NCI-H187 treated with DMSO at 0.1 percent for 48 hours (cell line): ENCODE results near the gene CRYBB1.
A peak's percentile ranks its signal among the peaks of the same experiment; 100 is the strongest.

Experiments used
- DNase-seq: peaks from one replicate; lab custom pipeline; 2025; lab: John Stamatoyannopoulos, UW

CRYBB1 gene

GRCh38 chr22:26617271-26618199, at the start of gene CRYBB1:
TSS of gene CRYBB1 (minus strand) at chr22:26618027. CDS start at chr22:26616319, 1,708 bp downstream.
- no peak for DNase-seq

GRCh38 chr22:26667140-26667539, 49.3 kb upstream of the CRYBB1 start:
- DNase-seq = no peak

GRCh38 chr22:26665813-26666231, 48.0 kb upstream of the CRYBB1 start:
- no peak for DNase-seq

- DNase-seq = no peak
These were observed 45.6 kb upstream of the CRYBB1 start for GRCh38 chr22:26663374-26663923.

GRCh38 chr22:26662160-26662559, 44.3 kb upstream of the CRYBB1 start:
- DNase-seq = no peak

GRCh38 chr22:26660961-26661578, 43.2 kb upstream of the CRYBB1 start:
- no peak for DNase-seq

- DNase-seq = no peak
These were observed 42.5 kb upstream of the CRYBB1 start for GRCh38 chr22:26660356-26660755.

- DNase-seq = peak; percentile 38
These were observed 41.0 kb upstream of the CRYBB1 start for GRCh38 chr22:26658671-26659478.

GRCh38 chr22:26658161-26658560, 40.3 kb upstream of the CRYBB1 start:
- DNase-seq = no peak

GRCh38 chr22:26656891-26657851, 39.3 kb upstream of the CRYBB1 start, which contains the start of gene MIAT:
TSS of gene MIAT (plus strand) at chr22:26657588.
- DNase-seq = no peak

GRCh38 chr22:26651815-26652214, 34.0 kb upstream of the CRYBB1 start:
- DNase-seq = no peak

GRCh38 chr22:26650722-26651421, 33.0 kb upstream of the CRYBB1 start:
- DNase-seq = no peak

- no peak for DNase-seq
These were observed 30.9 kb upstream of the CRYBB1 start for GRCh38 chr22:26648528-26649388.

- DNase-seq = peak; percentile 58
These were observed 30.2 kb upstream of the CRYBB1 start for GRCh38 chr22:26648011-26648497.

GRCh38 chr22:26646158-26646557, 28.3 kb upstream of the CRYBB1 start:
- DNase-seq = no peak

- no peak for DNase-seq
These were observed 25.7 kb upstream of the CRYBB1 start for GRCh38 chr22:26643418-26644100.

- no peak for DNase-seq
These were observed 24.9 kb upstream of the CRYBB1 start for GRCh38 chr22:26642465-26643417.
